ENCODE measurements around the gene ZFHX3. TPM values are rescaled to one million over a fixed set of nuclear protein-coding genes. Genes with fewer than 3 reads are reported as not detected.
A peak's percentile ranks its signal among the peaks of the same experiment; 100 is the strongest.

The ZFHX3 gene
- total and polyA plus RNA-seq, 2 donors (not counting 1 experiment from before 2014, with no cell fraction given), result 0.54 to 6.6 TPM

GRCh38 chr16:72844225-72844920, 203.6 kb downstream of the ZFHX3 start:
- H3K4me1 Mint-ChIP-seq, result peaks cover 35% of the 10 kb centered on the region
- no peak for TF ChIP-seq CTCF (IDR thresholded peaks at IDR 0.05)
- TF ChIP-seq EZH2 (IDR thresholded peaks at IDR 0.05; ENCODE audit: borderline replicate concordance, insufficient read depth, low read depth, low read length, poor library complexity, severe bottlenecking), result no peak
- peak; percentile 20 for DNase-seq

GRCh38 chr16:72841506-72841905, 206.4 kb downstream of the ZFHX3 start:
- Histone ChIP-seq H3K79me2 (ENCODE audit: control insufficient read depth, insufficient read depth, low read length) (no peaks in the 10 kb centered on the region), H3K4me2 (replicated peaks; ENCODE audit: low read depth, low read length, poor library complexity, severe bottlenecking) (no peak overlapping the region), H4K20me1 (ENCODE audit: control insufficient read depth, insufficient read depth, low read length, poor library complexity, severe bottlenecking) (peaks cover 7% of the 10 kb centered on the region), H3K4me1 (ENCODE audit: control insufficient read depth in 2 of 2, insufficient read depth in 2 of 2, low read length in 2 of 2) (peaks cover 20 to 25% of the 10 kb centered on the region in 2 donors), H3K9me3 (ENCODE audit: control extremely low read depth in 1 of 3, control insufficient read depth in 2 of 3, insufficient read depth in 1 of 3, low read length in 2 of 3) (peaks cover 0 to 3% (median 0%) of the 10 kb centered on the region in 3 donors), H3K27me3 (replicated peaks in 1 of 4; ENCODE audit: control extremely low read depth in 1 of 4, control insufficient read depth in 3 of 4, insufficient read depth in 4 of 4, low read length in 3 of 4) (peaks cover 0 to 20% (median 0%) of the 10 kb centered on the region in 4 experiments), H3K27ac (ENCODE audit: low read length in 2 of 2) (no peak overlapping the region), H3K36me3 (replicated peaks in 1 of 2; ENCODE audit: control extremely low read depth in 1 of 2, control insufficient read depth in 1 of 2, extremely low read depth in 1 of 2, insufficient read depth in 2 of 2, low read length in 1 of 2) (no peaks in the 10 kb centered on the region), H2AFZ (ENCODE audit: insufficient read depth, low read depth, low read length, poor library complexity, severe bottlenecking) (no peak overlapping the region), H3K4me3 (ENCODE audit: control extremely low read depth in 1 of 5, extremely low read depth in 1 of 5, insufficient read depth in 1 of 5, low read depth in 2 of 5, low read length in 4 of 5) (no peak overlapping the region), H3K9ac (ENCODE audit: low read length) (no peak overlapping the region)
- intact Hi-C loops (cut with micrococcal nuclease), result no loop called here
- TF ChIP-seq EZH2 (IDR thresholded peaks at IDR 0.05; ENCODE audit: borderline replicate concordance, insufficient read depth, low read depth, low read length, poor library complexity, severe bottlenecking), result no peak
- TF ChIP-seq CTCF (IDR thresholded peaks at IDR 0.05), result no peak
- 87% methylated on average over 3 of the region's 3 CpGs for WGBS (ENCODE audit: insufficient coverage)
- ATAC-seq (ENCODE audit: low read depth), result no peak
- H3K9me3 Mint-ChIP-seq (ENCODE audit: insufficient read depth), result no peaks in the 10 kb centered on the region
- peaks cover 35% of the 10 kb centered on the region for H3K4me1 Mint-ChIP-seq
- ChIA-PET CTCF (interaction anchor here (1.2 kb wide), 1 partner anchor 9 kb away, joined by 13 read pairs; no protein-coding TSS in a partner anchor), POLR2A (no interaction called here)
- DNase-seq, result no peak
- no peak overlapping the region for H3K27ac Mint-ChIP-seq
- peaks cover 25% of the 10 kb centered on the region for H3K27me3 Mint-ChIP-seq
- no peak overlapping the region for H3K4me3 Mint-ChIP-seq

More at GRCh38 chr16:72844225-72844920, 203.6 kb downstream of the ZFHX3 start:
- no peak overlapping the region for H3K4me3 Mint-ChIP-seq
- H3K4me3 ChIP-seq (ENCODE audit: control extremely low read depth in 1 of 5, extremely low read depth in 1 of 5, insufficient read depth in 1 of 5, low read depth in 2 of 5, low read length in 4 of 5), result no peak overlapping the region
- POLR2A ChIA-PET, result no interaction called here
- peak overlapping the region; percentile 42 for H3K4me2 ChIP-seq (replicated peaks; ENCODE audit: low read depth, low read length, poor library complexity, severe bottlenecking)
- peaks cover 0 to 23% (median 0%) of the 10 kb centered on the region in 4 experiments for H3K27me3 ChIP-seq (replicated peaks in 1 of 4; ENCODE audit: control extremely low read depth in 1 of 4, control insufficient read depth in 3 of 4, insufficient read depth in 4 of 4, low read length in 3 of 4)
- H2AFZ ChIP-seq (ENCODE audit: insufficient read depth, low read depth, low read length, poor library complexity, severe bottlenecking), result no peak overlapping the region
- H3K27ac ChIP-seq (ENCODE audit: low read length in 2 of 2), result no peak overlapping the region
- H3K4me1 ChIP-seq (ENCODE audit: control insufficient read depth in 2 of 2, insufficient read depth in 2 of 2, low read length in 2 of 2), result peaks cover 20 to 25% of the 10 kb centered on the region in 2 donors
- H3K36me3 ChIP-seq (replicated peaks in 1 of 2; ENCODE audit: control extremely low read depth in 1 of 2, control insufficient read depth in 1 of 2, extremely low read depth in 1 of 2, insufficient read depth in 2 of 2, low read length in 1 of 2), result no peaks in the 10 kb centered on the region
- no peak overlapping the region for H3K9ac ChIP-seq (ENCODE audit: low read length)
- no peaks in the 10 kb centered on the region for H3K9me3 Mint-ChIP-seq (ENCODE audit: insufficient read depth)
- H3K27ac Mint-ChIP-seq, result no peak overlapping the region
- H3K27me3 Mint-ChIP-seq, result peaks cover 33% of the 10 kb centered on the region
- H3K9me3 ChIP-seq (ENCODE audit: control extremely low read depth in 1 of 3, control insufficient read depth in 2 of 3, insufficient read depth in 1 of 3, low read length in 2 of 3), result peaks cover 0 to 3% (median 0%) of the 10 kb centered on the region in 3 donors
- no peak for ATAC-seq (ENCODE audit: low read depth)
- H3K79me2 ChIP-seq (ENCODE audit: control insufficient read depth, insufficient read depth, low read length), result no peaks in the 10 kb centered on the region
- WGBS (ENCODE audit: insufficient coverage), result 10% methylated on average over 7 of the region's 11 CpGs
- CTCF ChIA-PET, result interaction anchor here (4.3 kb wide), 1 partner anchor 12 kb away, joined by 17 read pairs; no protein-coding TSS in a partner anchor
- H4K20me1 ChIP-seq (ENCODE audit: control insufficient read depth, insufficient read depth, low read length, poor library complexity, severe bottlenecking), result peaks cover 7% of the 10 kb centered on the region
- intact Hi-C loops (cut with micrococcal nuclease), result no loop called here

All from B cell (primary cell).